HG03378 (cell line): ENCODE measurements around the gene MAB21L1.

Experiments
- ATAC-seq: cut with Tn5 transposase; IDR thresholded peaks from one replicate; pipeline ENCODE4 v1.9.1; 2021; ENCODE audit warnings: mild to moderate bottlenecking, moderate library complexity; ENCODE audit not compliant: unreplicated experiment

The MAB21L1 gene

DNA sequence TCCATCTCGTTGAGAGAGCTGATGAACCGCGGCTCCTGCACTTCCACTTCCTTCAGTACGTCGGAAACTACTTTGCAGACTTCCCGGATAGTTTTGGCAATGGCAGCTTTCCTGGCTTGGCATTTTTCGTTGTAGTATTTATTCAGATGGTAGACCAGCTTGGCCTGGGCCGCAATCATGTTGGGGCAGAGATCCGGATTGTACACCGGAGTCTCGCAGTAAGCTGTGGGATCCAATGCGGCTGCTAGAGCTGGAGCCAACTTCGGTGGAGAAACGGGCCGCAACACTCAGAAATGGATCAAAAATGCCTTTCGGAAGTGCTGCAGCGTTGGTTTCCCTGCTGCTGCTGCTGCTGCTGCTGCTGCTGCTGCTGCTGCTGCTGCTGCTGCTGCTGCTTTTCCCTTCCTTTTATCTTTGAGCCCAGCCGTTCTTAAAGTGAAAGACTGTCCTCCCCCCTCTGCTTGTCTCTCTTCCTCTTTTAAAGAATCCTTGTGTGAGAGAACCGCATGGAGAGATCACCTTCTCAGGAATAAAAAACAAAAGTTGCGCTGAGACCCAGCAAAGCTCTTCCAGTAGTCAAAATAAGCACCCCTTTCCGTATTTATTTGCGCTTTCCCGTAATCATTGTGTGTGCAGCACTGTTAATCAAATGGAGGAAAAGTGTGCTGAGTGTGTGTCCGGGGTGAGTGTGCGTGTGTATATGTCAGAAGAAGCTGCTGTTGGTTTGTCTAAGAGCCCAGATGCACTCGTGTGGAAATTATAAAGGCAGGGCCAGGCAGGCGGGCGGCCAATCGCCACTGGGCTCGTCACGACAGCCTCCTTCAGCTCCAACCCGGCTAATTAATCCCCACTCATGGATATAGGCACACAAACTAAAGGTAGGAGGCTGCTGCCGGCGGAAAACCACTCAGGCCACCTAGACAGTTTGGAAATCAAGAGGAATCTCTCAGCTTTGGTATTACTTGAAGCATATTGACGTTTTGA lies at the start of gene MAB21L1:
MAB21L1 (minus strand) TSS at position 730 of the 984 bp plus-strand sequence; CDS start at position 179, 551 bp downstream.
- no peak for ATAC-seq

DNA sequence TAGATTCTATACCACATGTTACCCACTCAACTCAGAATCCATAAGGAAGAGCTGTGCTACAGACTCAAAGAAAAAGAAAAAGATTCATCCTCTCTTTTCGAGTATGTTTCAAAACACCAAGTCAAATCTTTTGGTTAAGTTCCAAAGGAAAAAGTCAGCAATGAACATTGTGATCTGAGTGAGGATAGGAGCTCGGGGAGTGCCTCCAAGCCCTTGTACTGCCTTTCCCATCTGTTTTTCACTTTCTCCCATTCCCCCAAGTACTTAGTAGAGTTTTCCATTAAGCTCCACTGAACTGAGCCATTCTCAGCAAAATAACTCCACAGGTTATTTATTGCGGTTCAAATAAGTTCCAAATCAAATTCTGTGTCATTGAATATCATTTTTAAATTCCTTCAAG lies 47.7 kb upstream of the MAB21L1 start:
- no peak for ATAC-seq

DNA sequence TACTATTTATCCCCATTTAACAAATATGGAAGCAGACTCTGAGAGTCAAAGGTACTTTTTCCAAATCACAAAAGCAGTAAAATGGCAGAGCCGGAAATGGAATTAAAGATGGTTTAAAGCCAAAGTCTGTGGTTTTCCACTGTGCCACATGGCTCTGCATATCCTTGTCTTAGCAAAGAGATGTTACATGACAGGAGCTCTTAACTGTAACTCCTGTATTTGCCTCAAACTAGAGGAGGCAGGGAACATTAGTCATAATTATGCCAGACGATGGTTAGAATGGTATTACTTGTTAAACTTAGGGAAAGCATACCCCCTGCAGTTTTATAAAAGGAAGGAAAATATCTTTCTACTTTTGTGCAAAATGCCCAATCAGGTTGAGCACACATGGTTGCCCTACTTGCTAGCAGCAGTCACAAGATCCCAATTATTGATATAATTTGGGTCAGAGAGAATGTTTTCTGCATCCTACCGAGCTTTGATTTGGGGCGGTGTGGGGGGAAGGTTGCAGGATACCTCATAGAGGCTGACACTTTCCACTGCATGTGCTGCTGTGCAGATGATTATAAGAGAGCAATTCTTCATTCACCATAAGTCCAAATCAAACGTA lies 42.0 kb upstream of the MAB21L1 start:
- ATAC-seq: no peak

DNA sequence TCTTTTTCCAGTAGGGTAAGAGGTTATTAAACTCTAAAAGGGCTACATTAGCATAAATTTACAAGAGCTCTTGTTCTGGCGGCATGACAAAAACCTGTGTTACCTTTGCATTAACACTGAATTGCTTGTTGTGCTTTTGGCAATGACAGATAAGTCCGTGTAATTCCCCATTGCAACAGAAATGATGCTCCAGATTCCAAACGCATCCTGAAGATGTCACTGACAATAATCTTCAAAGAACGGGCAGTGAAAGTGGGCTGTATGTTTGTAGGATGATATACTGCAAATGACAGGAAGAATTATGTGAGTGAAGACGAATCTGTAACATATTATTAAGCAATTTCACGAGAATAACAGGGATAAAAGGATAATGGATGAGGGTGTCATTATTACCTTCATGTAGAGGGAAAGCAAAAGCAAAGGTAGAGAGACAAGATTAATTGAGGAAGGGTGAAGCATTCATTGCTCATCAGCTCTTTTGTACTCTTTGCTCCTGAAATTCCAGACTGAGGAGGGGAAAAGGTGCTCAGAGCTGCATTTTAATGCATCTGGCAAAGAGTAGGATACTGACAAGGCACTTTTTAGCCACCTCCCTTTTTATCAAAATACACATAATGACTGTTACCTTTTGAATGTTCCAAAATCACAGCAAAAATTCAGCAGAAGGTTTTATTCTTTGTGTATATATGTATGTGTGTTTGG lies 38.5 kb upstream of the MAB21L1 start:
- no peak for ATAC-seq

DNA sequence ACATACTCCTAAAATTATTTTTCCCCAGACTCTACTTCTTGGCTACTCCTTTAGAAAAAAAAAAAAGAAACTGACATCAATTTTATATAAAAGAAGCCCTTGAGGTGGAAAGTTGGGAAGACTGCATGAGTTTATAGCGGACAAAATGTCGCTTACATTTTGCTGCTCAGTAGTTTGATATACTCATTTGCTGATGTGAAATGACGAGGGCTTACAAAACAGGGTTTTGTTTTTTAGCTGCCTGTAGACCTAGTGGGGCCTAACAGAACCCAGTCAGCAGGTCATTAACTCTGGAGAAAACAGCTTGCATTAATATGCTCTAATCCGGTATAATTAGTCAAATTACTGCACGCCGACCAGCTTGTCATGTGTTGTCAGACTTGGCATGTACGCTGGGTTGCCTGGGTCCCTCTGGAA lies 37.6 kb upstream of the MAB21L1 start:
- ATAC-seq: no peak

DNA sequence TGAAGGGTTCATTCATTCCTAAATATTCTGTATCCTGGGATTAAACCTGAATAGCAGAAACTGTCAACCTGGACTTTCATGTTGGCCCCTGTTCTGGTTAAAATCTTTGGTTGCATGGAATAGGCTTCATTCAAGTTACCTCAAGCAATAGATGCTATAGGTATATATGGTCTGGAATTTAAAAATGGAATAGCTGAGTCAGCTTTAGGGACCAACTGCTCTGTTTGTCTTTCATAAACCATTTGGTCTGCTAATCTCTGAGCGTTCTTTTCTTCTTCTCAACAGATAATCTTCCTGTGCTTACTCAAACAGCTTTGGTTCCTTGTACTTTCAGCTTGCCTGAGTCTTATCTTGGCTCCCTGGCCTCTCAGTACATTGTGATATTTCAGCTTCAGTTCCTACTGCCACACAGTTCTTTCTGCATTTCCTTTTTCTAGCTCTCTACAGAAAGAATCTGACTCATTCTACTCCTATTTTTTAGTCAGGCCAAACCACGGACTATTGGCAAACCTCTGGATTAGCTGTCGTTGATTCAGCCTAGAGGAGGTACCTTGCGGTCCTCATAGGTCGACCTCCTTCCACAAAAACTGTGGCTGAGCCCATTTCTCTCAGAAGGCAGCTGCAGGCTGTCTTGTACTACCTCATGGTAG lies 35.9 kb upstream of the MAB21L1 start:
- ATAC-seq: no peak

DNA sequence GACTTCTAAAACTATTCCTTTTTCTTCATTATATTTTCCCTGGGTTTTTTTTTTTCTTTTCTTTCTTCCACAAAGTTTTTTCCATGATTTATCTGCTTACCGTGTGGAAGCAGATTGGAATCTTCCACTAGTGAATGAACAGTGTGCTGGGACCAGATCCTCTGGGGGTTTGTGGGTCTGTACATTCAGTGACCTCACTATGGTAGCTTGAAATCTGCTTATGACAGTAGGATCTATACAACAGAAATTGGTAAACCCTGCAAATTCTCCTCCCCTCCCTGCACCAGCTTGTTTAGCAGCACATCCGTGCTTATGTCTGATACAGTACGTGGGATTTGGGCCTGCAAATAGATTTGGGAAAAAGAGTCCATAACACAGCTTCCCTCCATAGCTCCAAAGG lies 26.0 kb upstream of the MAB21L1 start:
- no peak for ATAC-seq

DNA sequence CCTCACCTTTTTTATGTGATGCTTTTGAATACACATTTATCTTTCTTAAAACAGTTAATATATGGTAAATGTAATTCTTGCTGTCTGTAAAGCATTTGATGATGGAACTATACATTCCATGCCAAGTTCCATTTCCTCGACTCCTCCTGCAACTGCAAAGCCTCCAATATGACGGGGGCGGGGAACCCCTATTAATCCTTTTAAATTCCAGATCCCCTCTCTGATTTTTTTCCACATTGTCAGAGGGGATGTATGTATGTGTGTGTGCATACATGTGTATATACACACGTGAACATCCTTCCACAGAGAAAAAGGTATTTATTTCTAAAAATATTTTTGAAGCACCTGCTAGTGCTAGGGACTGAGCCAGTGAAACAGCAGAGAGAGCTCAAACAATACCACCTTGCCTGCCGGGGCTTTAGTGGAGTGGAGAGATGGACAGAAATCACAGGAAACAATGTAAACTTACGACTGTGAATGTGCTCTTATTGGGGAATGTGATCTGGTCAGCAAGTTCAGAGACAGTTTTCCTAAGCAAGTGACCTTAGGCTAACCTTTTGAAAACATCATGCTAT lies 25.3 kb upstream of the MAB21L1 start:
- no peak for ATAC-seq

DNA sequence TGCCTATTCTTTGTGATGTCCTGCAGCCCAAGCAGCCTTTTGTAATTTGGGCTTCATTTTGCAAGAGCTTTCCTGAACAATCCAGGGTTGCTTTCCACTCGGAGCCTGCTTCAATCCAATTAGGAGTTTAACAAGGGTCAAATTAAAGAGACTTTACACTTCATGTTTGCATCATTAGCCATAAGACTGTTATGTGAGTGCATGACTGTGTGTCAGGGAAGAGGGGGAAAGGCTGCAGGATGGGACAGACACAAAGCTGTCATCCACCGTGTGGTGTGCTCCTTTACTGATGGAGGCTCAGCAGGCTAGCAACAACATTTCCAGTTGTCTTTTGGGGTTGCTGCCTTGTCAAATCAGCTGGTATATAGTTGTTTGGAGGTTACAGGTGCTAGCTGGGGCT lies 23.7 kb upstream of the MAB21L1 start:
- no peak for ATAC-seq

DNA sequence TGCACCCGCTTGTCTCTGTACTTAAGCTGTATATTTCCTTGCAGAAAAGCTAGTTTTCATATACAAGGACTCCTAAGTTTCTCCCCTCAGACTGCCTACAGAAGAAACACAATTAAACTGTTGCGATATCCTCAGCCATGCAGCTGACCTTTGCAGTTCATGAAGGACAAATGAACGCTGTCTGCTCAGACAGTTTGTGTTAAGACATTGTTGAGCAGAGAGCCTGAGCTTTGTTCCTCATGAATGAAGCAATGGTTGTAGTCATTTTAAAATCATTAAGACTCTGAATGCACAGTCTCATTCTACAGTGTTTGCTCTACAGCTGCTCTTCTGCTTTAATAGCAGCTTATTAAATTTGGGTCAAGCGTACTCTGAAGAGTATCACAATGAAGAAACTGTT lies 23.2 kb upstream of the MAB21L1 start:
- ATAC-seq: no peak

DNA sequence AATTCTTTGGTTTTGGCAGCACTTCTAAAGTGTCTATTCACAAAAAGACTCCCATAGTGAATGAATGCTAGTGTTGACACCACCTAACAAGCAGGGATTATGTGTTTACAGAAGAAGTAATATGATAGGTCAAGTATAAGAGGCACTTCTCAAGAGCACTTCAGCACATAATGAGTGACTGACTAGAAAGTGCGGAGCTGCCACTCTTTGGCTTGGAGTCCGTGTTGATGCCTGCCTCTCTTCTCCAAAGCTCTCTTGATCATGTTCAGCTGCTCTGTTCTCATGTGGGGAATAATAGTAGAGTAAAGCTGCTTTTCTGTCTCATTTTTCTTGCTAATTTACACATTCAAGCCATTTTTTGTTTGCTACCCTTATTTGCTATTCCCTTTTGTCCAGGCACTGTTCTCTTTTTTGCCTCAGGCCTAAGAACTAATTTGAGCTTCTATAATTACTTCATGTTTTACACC lies 22.7 kb upstream of the MAB21L1 start:
- no peak for ATAC-seq

DNA sequence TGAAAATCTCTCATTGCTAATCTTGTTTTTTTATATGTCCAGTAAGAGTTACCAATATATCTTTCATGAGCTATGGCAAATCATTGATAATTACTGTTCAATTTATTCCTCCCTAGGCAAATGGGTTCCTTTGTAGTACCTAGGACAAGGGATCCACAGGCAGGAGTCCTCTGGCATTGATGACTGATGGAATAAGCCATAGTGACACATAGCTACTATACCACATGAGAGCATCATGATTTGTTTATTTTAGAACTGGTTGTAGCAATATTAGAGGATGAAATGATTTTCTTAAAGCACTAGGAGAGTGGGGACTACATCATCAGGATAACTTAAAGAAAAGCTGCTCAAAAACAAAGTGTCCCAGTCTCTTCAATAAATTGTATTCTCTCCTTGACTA lies 21.7 kb upstream of the MAB21L1 start:
- ATAC-seq: no peak

DNA sequence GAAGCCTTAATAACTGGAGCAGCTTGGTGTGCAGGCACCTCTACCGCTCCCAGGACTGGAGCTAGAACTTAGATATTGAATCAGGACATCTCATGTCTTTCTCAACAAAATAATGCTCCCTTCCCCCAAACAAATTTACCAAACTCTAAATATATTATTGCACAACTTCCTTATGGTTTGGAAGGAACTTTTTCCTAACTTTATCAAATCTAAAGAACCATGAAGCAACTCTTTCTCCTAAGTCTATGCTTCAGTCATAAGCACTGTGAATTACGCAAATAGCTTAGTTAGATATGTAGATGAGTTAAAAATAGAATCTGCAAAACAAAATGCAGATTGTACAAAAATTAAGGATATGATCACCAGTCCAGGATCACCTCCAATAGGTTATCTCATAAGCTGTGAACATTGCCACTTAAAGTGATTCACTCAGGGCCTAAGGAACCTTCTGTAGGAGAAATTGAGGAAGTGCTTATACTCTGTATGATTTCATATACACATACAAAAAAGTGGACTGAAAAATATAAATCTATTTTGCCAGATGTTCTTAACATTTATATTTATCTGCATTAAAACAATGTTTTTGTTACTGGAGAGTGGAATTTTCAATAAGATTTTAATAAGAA lies 20.4 kb upstream of the MAB21L1 start:
- ATAC-seq: no peak

DNA sequence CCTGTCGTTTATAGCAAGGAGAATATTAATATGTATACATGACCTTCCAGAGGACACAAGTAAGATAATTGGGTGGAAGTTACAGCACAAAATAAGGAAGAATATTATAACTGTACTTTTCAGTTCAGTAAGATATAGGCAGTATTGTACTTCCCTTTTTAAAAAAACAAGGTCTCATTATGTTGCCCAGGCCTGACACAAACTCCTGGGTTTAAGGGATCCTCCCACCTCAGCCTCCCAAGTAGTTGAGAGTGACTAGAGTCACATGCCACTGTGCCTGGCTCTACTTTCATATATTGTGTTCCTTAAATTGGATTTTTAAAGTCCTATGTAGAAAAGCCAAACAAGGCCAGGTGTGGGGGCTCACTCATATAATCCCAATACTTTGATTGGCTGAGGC lies 19.5 kb upstream of the MAB21L1 start:
- ATAC-seq: no peak

DNA sequence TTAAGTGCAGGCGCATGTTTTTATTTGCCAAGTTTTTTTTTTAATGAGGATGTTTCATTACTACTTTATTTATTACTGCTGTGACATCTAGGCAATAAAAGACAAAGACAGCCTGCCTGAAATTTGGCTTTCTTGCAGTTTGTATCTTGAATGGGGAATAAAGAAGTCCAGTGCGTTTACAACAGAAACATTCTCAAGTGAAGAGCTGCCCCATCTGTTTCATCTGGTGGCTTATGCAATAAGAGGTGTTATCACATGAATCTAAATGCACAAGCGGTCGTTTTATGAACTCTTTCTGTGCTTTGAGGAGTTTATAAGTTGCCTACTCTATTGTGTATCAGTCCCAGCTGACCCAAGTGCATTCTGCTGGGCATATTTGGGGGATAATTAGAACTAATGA lies 12.6 kb upstream of the MAB21L1 start:
- ATAC-seq: no peak

DNA sequence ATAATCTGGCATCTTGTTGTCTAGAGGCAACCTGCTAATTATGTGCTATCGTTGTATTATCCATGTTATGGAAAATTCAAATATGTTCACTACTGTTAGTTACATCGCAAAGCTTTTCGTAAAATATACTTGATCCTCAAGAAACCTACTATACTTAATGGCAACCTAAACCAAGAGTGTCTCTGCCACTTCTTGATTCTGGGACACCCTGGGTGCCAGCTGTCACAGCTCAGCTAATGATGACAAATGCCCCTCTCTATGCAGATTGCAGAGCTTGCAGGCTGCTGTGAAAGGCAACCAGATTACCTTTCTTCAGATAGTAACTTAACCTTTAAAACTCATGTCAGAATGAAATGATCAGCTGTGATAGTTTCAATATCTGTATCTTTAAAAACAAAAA lies 8.9 kb upstream of the MAB21L1 start:
- no peak for ATAC-seq

DNA sequence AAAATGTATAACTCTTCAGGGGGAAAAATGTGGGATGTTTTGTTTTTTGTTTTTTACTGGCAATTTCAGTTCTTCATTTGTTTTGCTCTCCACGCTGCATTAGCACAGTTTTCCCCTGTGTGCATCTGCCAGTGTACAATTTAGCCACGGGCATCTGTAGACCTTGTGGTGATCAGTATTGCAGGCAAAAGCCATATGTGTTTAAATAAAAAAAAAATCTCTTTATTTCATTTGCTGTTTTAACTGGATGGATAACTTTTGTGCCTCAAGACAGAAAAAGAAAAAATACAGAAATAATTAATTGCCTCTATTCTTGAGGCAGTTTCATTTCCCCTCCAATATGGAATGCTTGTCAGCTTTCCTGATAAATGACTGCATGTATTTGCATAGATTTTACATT lies 7.9 kb upstream of the MAB21L1 start:
- ATAC-seq: no peak

DNA sequence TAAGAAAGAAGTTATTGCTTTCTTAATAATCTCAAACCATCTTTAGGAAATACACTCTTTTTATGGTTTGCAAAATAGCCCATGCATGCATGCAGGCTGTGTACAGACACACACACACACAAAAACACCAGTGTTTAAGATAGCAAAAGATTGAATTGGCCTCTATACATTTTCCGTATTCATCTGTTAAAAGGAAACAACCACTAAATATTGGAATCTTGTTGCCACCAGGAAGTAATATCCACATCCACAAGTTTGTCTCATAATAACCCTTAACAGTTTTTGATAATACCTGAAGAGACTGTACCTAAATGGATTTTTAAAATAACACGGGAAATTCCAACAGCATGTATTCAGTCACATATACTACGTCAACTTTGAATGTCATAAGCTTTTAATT lies 7.3 kb upstream of the MAB21L1 start:
- no peak for ATAC-seq

DNA sequence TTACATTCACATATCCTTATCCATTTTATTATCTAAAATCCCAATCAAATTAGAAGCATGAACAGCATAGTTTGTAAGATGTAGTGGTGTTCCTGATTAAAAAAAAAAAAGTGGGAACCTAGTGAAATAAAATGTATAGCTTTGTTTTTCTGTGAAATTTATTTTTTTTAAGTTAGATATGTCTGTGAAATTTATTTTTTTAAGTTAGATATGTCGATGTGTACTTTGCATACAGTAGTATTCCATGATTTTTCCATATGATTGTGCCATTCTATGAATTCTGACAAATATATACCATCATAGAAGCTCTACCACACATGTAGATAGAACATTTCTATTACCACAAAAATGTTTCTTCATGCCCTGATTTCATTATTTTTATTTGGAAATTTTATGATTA lies 6.0 kb upstream of the MAB21L1 start:
- ATAC-seq: no peak

DNA sequence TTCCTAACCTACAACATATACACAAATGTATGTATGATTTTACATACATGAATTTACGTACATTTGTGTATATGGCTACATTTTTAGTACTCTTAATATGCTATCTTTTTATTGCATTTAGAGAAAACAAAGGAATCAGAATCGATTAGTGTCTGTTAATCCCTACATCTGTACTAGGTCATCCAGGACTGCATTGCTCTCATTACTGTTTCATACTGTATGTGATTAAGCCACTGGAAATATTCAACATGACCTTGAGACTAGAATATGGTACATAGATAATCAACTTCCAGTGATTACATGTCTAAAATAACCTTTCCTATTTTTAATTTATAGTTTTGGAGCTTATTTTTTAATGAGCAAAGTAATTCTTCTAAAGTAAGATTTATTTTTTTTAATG lies 5.3 kb upstream of the MAB21L1 start:
- ATAC-seq: no peak
